HG02571 (cell line): ENCODE measurements around the gene BAG3.
"Not testable (repeated sequence)": the region's sequence is repeated elsewhere in the genome, so short reads cannot be mapped to it uniquely, and the experiment has no call there.

Experiments
- ATAC-seq: cut with Tn5 transposase; IDR thresholded peaks from one replicate; pipeline ENCODE4 v1.9.1; 2021; ENCODE audit warnings: mild to moderate bottlenecking, moderate library complexity; ENCODE audit not compliant: unreplicated experiment

The BAG3 gene

GRCh38 chr10:119650692-119651513 lies at the start of gene BAG3:
Gene BAG3, plus strand, starts transcription at chr10:119651380. Its CDS starts 296 bp downstream, at chr10:119651676.
- ATAC-seq = peak; percentile 65

DNA sequence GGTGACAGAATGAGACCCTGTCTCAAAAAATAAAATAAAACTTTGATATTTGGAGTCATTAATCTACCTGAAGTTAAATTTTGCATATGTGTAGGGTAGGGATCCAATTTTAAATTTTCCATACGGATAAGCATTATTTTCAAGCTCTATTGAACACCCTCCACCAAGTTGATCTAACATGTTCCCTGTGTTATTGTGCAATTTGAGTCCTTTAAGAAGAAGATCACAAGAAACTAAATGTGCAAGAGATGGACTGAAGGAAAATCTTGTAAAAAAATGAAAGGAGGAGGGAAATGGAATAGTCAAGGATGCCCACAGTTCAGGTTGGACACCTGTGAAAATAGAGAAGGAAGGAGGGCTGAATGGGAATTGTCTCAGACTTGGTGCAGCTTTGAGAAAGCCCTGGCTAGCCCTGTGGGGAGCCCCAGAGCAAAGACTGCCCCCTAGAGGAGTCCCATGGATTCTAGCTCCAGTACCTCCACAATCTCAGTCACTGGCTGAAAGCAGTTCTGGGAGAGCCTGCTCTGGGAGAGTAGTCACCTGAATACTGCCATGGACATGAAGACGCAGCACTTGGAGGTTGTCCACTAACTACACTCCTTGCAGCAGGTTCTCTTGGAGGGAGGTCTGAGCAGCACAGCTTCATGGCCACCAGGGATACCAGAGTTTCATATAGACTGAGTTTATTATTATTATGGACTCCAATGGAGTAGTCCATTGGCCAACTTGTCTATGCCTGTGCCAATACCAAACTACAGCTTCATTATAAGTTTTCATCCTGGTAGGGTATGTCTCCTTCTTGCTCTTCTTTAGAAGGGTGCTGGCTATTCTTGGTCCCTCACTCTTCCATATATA lies 48.7 kb upstream of the BAG3 start:
- no peak for ATAC-seq

- no peak for ATAC-seq
Observed at GRCh38 chr10:119604468-119604867, 46.7 kb upstream of the BAG3 start.

- no peak for ATAC-seq
Observed at GRCh38 chr10:119608316-119609155, 42.6 kb upstream of the BAG3 start.

- no peak for ATAC-seq
Observed at GRCh38 chr10:119609516-119609915, 41.7 kb upstream of the BAG3 start.

DNA sequence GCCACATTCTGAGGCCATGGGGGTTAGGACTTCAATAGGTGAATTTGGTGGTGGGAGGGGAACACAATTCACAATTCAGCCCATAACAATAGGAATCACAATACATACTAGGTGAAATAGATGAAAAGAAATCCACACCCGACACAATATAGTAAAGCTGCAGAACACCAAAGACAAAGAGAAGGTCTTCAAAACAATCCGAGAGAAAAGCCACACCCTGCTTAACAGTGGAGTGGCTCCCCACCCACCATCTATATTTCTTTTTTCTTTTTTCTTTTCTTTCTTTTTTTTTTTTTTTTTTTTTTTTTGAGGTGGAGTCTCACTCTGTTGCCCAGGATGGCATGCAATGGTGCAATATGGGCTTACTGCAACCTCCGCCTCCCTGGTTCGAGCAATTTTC lies 39.7 kb upstream of the BAG3 start:
- ATAC-seq = no peak

- ATAC-seq = no peak
Observed at GRCh38 chr10:119613741-119614140, 37.4 kb upstream of the BAG3 start.

DNA sequence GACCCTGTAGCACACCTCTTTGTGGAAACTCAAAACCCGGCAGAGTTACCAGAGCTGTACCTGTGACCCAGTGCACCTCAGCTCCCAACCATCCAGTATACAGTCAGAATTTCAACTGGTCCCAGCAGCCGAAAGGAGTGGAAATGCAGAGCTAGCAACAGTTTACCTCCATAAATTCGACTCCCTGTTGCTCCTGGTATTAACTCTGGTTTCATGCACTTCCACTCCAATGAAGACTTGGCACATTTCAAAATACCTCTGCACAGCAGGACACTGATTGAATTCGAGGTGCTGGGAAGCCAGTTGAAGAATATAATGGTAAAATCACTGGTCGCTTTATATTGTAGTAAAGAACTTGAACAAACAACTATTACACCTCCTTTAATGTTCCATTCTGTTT lies 36.5 kb upstream of the BAG3 start:
- no peak for ATAC-seq

- ATAC-seq = no peak
Observed at GRCh38 chr10:119616882-119617570, 34.2 kb upstream of the BAG3 start.

DNA sequence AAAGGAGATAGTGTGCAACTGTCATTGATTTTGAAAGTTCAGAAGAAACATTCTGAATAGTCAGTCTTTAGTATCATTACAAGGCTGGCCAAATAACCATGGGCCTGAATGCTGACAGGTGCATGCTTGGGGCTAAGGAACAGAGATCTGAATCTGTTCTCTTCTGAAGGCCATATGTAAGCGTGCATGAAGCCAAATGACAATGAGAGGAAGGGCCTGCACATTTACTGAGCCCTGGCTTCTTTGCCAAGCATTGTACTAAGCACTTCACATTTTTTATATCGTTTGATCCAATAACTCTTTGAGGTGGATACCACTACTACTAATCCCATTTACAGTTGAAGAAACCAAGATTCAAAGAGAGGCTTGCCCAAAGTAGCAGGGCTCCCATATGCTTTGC lies 32.0 kb upstream of the BAG3 start:
- ATAC-seq = no peak

- ATAC-seq = not testable (repeated sequence)
Observed at GRCh38 chr10:119619811-119620210, 31.4 kb upstream of the BAG3 start.

DNA sequence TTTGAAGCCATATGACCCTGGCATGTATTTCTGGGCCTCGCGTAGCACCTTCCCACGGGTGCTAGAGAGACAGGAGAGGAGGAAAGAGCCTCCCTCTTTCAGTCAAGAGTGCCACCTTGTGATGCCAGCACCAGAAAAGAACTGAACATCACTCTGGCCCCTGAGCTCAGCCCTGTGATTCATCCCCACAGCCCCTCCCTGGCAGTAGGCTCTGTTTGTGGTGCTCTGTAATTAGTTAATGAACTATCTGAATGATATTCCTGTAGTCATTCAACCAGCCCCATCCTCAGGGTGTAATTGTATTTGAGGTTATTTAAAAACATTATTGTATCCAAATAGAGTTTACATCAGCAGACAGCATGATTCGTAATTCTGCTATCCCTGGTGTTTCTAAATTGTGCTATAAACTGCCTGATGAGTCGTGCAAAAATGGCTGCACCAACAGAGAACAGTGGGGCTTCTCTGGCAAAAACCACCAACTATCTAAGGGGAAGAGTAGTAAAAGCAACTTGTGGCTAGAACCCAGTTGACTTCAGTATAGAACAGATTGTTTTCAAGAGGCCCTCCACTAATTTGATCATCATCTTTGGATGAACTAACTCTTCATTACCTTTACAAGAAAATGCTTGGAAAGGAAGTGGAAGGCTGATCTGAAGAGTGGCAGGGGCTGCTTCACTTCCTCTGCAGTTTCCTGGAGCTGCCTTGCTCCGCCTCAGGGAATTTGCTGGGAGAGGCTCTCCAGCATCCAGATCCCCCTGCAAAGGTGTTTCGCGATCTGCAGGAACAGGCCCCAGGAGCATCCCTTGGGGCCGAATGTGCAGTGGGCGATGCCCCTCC lies 30.7 kb upstream of the BAG3 start:
- no peak for ATAC-seq

- no peak for ATAC-seq
Observed at GRCh38 chr10:119621078-119621384, 30.1 kb upstream of the BAG3 start.

DNA sequence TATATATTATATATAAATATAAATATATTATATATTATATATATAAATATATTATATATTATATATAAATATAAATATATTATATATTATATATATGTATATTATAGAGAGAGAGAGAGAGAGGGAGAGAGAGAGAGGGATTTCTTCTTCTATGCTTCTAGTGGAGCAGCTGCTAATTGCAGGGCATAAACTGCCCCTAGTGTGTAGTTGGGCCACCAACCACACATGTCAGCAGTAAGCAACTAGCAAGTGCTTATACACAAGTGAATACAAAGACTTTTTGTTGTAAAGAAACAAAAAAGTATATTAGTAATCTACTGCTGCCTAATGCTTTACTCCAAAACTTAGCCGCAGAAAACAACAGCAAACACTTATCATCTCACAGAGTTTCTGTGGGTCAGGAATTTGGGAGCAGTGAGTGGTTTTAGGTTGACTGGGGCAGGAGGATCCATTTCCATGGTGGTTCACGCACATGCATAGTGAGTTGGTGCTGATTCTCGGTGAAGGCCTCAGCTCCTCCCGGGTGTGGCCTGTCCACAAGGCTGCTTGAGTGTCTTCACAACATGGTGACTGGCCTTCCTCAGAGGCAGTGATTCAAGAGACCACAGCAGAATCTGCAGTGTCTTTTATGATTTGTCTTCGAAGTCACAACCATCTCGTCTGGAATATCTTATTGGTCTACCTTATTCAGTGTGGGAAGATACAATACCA lies 25.5 kb upstream of the BAG3 start:
- ATAC-seq = no peak

DNA sequence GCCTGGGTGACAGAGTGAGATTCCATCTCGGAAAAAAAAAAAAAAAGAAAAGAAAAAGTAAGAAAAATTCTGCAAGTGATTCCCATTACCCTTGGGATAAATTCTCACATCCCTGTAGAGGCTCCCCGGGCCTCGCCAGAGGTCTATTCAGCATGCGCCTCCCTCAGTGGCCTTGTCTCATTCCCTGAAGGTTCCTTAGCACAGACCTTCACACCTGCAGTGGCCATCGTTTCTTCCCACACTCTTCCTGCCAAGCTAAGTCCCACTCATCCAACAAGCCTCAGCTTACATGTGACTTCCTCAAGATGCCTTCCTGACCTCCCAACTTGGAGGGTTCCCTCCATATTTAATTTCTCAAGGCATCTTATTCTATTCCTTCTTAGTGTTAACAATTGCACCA lies 20.9 kb upstream of the BAG3 start:
- no peak for ATAC-seq

GRCh38 chr10:119633538-119634218 lies 17.5 kb upstream of the BAG3 start:
- ATAC-seq = no peak

GRCh38 chr10:119634219-119634544 lies 17.0 kb upstream of the BAG3 start:
- no peak for ATAC-seq

DNA sequence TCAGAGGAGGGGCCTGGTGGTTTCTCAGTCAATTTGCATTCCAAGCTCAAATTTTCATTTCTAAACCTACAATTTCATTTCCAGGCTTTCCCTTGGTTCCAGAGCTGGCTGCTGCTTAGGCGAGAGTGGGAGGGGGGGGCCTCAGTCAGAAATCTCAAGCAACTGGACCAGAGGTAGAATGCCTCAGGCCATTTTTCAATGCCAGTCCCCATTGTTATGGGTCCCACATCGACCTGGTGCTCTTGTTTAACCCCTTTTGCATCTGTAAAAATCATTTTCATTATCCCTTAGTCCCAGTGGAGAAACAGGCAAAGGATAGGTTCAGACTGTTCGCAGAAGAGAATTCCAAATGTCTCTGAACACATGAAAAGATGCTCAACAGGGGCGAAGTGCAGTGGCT lies 13.5 kb upstream of the BAG3 start:
- ATAC-seq = no peak

GRCh38 chr10:119638982-119639381 lies 12.2 kb upstream of the BAG3 start:
- no peak for ATAC-seq
